Progenitor cell of endocrine pancreas (in vitro differentiated cells): ENCODE results near the gene PFKFB2. TPM values are rescaled to one million over a fixed set of nuclear protein-coding genes. Genes with fewer than 3 reads are reported as not detected.

ENCODE experiments used
- DNase-seq: peaks from one replicate; pipeline ENCODE4 v3.0.0; 2021; ENCODE audit warnings: low spot score; ENCODE audit not compliant: unreplicated experiment
- H3K27ac Mint-ChIP-seq: 2 replicates; pipeline ENCODE4 v1.8.0; 2021; ENCODE audit warnings: mild to moderate bottlenecking, moderate library complexity, mixed read lengths
- H3K27me3 Mint-ChIP-seq: 2 replicates; pipeline ENCODE4 v1.8.0; 2021; ENCODE audit warnings: mixed read lengths
- H3K36me3 Mint-ChIP-seq: 2 replicates; pipeline ENCODE4 v1.8.0; 2022; ENCODE audit warnings: mixed read lengths; ENCODE audit not compliant: insufficient read depth
- H3K4me1 Mint-ChIP-seq: 2 replicates; pipeline ENCODE4 v1.8.0; 2021; ENCODE audit warnings: low read depth, mixed read lengths
- H3K4me3 Mint-ChIP-seq: 2 replicates; pipeline ENCODE4 v1.8.0; 2021; ENCODE audit warnings: low read depth, mild to moderate bottlenecking, moderate library complexity, mixed read lengths
- H3K9me3 Mint-ChIP-seq: 2 replicates; pipeline ENCODE4 v1.8.0; 2021; ENCODE audit warnings: low read depth, mixed read lengths
- total RNA-seq: library from RNA; stranded (reverse); gene quantifications from 2 replicates; pipeline ENCODE4 v1.2.1, GENCODE V29; 2021
- TF ChIP-seq, protein P1 (sequence below): fragments of 200-600 bp; sonication (generic); IDR thresholded peaks from one replicate; pipeline ENCODE4 v1.5.0; 2021; ENCODE audit warnings: antibody characterized with exemption, mild to moderate bottlenecking; ENCODE audit not compliant: unreplicated experiment

PFKFB2 gene
- total RNA-seq, 1 donor from 2014 or later = 9.6 TPM

DNA sequence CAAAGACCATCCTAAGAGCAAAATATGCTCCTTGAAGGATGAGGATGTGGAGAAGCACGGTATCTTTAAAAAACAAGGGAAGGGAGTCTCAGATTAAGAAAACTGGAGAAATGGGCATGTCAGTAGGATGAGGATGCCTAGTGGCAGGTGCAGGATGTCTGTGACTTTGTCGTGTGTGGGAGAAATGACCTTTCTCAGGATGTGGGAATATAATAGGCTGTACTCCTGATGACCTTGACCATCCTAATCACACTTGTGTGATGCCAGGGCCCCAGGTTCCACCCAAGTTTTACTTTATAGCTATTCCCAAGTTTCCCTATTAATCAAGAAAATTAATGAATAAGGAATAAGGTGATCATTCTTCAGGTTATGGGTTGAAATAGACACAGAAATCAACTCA, 33.4 kb upstream of the PFKFB2 start:
- peaks cover 19% of the 10 kb centered on the region for H3K36me3 Mint-ChIP-seq
- H3K4me1 Mint-ChIP-seq = peaks cover 18% of the 10 kb centered on the region
- no peak for DNase-seq
- H3K4me3 Mint-ChIP-seq = no peak overlapping the region
- no peak overlapping the region for H3K27ac Mint-ChIP-seq
- TF ChIP-seq, protein P1, sequence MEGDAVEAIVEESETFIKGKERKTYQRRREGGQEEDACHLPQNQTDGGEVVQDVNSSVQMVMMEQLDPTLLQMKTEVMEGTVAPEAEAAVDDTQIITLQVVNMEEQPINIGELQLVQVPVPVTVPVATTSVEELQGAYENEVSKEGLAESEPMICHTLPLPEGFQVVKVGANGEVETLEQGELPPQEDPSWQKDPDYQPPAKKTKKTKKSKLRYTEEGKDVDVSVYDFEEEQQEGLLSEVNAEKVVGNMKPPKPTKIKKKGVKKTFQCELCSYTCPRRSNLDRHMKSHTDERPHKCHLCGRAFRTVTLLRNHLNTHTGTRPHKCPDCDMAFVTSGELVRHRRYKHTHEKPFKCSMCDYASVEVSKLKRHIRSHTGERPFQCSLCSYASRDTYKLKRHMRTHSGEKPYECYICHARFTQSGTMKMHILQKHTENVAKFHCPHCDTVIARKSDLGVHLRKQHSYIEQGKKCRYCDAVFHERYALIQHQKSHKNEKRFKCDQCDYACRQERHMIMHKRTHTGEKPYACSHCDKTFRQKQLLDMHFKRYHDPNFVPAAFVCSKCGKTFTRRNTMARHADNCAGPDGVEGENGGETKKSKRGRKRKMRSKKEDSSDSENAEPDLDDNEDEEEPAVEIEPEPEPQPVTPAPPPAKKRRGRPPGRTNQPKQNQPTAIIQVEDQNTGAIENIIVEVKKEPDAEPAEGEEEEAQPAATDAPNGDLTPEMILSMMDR = no peak
- H3K9me3 Mint-ChIP-seq = no peaks in the 10 kb centered on the region
- H3K27me3 Mint-ChIP-seq = peaks cover 15% of the 10 kb centered on the region

DNA sequence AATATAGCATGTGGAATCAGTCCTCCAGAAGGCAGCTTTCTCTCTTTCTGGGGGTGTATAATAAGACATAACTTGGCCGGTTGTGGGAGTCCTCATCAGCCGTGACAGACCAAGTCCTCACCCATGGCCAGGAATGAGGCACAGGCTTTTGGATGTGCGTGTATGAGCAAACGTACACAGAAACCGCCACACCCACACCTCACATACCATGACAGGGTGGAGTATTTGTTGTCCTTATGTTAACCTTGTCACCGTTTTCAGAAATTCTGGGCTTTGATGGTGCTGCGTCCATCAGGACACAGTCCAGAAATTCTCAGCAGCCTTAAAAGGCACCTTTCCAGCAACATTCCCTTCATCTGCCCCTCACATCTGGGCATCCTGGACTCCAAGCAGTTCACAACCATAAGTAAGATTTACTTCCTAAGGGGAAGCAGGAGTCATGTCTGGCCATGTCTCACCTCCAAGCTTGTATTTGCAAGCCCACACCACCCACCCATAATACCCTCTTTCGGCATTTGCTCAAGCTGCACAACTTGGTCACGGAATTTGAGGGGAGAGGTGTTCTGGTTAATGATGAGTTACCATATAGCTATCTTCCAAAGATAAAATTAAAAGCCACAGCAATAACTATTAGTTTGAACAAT, 32.9 kb upstream of the PFKFB2 start:
- peaks cover 21% of the 10 kb centered on the region for H3K36me3 Mint-ChIP-seq
- H3K4me1 Mint-ChIP-seq = peaks cover 21% of the 10 kb centered on the region
- no peaks in the 10 kb centered on the region for H3K9me3 Mint-ChIP-seq
- H3K4me3 Mint-ChIP-seq = no peak overlapping the region
- TF ChIP-seq, protein P1 = no peak
- DNase-seq = no peak
- peak overlapping the region; percentile 50 for H3K27ac Mint-ChIP-seq
- peaks cover 10% of the 10 kb centered on the region for H3K27me3 Mint-ChIP-seq

DNA sequence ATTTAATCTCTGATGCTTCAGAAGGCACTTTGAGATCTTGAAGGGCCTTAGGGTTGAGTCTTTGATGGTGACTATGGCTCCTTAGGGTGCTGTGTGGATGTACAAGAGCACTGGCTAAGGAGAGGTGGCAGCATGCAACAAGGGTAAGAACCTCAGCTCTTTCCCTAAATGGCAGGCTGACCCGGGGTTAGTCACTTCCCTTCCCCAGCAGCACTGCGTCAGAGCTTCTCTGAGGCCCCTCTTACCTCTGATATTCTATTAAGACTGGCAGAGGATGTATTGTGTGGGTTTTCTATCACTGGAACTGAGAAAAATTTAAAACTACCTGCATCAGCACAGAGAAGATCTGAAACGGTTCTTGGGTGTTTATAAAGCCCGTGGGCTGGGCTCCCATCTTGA, 32.4 kb upstream of the PFKFB2 start:
- H3K27ac Mint-ChIP-seq = no peak overlapping the region
- DNase-seq = no peak

DNA sequence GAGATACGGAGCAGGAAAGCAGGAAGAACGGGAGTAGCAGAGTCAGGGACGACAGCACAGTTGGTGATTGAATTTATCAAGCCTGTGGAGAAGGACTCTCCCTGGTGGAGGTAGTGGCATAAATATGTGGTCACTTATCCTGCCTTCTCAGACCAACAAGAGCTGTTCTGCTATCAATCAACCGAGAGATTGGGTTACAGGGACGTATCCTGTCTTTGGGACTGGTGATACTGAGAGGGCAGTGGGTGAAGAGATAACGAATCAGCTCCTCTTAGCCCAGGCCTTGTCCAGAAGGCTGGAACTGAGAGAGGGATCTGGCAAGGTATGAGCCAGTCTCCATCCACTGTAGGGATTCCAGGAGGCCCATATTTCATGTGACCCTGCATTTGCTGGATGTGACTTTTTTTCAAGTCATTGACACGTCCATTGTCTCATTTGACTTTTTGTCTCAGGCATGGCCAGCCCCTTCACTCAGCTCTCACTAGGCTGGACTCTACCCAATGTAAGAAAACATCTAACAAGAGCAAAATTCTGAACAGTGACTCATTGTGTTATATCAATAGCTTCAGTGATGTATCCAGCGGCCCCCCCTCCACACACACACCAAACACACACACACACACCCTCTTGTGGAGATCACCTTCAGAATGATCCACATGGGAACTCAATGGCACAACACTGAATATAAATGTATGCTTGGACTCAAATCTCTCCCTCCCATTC, 31.8 kb upstream of the PFKFB2 start:
- TF ChIP-seq, protein P1 = no peak
- H3K27ac Mint-ChIP-seq = peak overlapping the region; percentile 30
- H3K9me3 Mint-ChIP-seq = no peaks in the 10 kb centered on the region
- peaks cover 23% of the 10 kb centered on the region for H3K36me3 Mint-ChIP-seq
- H3K4me1 Mint-ChIP-seq = peaks cover 30% of the 10 kb centered on the region
- H3K27me3 Mint-ChIP-seq = peaks cover 2% of the 10 kb centered on the region
- no peak overlapping the region for H3K4me3 Mint-ChIP-seq
- no peak for DNase-seq

More for the DNA sequence above, 32.4 kb upstream of the PFKFB2 start:
- Mint-ChIP-seq H3K4me3 (no peak overlapping the region), H3K4me1 (peaks cover 26% of the 10 kb centered on the region), H3K27me3 (peaks cover 7% of the 10 kb centered on the region), H3K36me3 (peaks cover 23% of the 10 kb centered on the region), H3K9me3 (no peaks in the 10 kb centered on the region)
- TF ChIP-seq, protein P1 = no peak

DNA sequence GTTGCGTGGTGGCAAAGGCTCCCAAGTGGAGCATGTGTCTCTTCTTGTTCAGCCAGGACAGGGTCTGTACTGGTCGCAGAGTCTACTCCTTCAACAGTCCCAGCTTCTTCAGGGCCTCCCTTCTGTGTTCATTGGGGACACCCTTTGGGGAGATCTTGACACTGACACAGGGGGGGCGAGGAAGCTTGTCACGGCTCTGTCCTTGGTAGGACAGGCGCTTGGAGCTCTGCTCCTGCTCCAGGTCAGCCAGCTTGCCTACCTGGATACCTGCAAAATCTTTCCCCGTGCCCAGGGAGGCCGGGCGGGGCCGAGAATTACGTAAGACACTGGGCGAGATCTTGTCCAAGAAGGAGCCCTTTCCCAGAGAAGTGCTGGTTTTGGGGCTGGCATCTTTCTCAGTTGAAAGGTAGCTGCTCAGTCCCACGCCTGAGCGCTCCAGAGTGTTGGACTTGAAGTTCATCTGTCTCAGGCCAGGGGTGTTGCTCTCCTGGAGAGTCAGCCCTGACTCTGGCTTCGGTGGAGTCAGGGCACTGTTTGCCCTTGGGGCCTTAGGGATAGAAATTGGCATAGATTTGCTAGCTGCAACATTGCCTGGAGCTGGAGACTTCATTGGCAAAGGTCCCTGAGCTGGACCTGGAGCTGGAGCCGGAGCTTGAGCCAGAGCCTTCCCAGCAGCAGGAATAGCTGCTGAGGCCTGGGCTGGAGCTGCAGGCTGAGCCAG, 31.0 kb upstream of the PFKFB2 start:
- Mint-ChIP-seq H3K27me3 (peaks cover 2% of the 10 kb centered on the region), H3K36me3 (peaks cover 27% of the 10 kb centered on the region), H3K4me1 (peaks cover 37% of the 10 kb centered on the region), H3K27ac (peak overlapping the region; percentile 30), H3K4me3 (no peak overlapping the region), H3K9me3 (no peaks in the 10 kb centered on the region)
- DNase-seq = no peak
- TF ChIP-seq, protein P1 = no peak
